Measurements from ENCODE around the gene CYP26B1.

CYP26B1 gene

DNA sequence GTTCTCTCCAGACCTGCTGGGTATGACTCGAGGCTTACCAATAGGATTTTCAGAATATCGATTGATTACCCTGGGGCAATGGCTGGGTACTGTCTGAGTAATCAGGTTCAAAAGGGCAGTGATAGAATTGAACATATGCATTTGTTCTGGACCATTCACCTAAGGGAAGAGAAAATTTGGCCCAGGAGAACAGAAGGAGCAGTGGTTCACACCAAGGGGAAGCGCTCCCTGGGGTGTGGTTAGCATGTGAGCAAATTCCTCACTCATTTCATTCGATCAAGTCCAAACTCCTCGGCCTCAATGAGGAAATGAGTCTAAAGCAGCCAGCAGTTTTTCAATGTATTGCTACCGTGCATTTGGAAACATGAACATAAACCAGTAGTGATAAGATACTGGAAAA, 55.6 kb downstream of the CYP26B1 start:
- no peak overlapping the region for H2BK12ac ChIP-seq (ENCODE audit: low read length)
- H2AK5ac ChIP-seq (ENCODE audit: low read depth, low read length): no peak overlapping the region
- H3K9ac ChIP-seq (ENCODE audit: low read depth, low read length, poor library complexity): no peak overlapping the region
- H3K4me1 ChIP-seq (ENCODE audit: control insufficient read depth in 2 of 2, insufficient read depth in 1 of 2, low read depth in 1 of 2, low read length in 2 of 2): no peaks in the 10 kb centered on the region
- no peak overlapping the region for H3K14ac ChIP-seq (ENCODE audit: low read length)
- no peak overlapping the region for H3K18ac ChIP-seq (ENCODE audit: low read length)
- no peak overlapping the region for H4K91ac ChIP-seq (ENCODE audit: low read depth, low read length, poor library complexity)
- H3K79me1 ChIP-seq (ENCODE audit: low read depth, low read length): no peaks in the 10 kb centered on the region
- no CpG with 5 or more reads among the region's 6 CpGs for WGBS, 2 donors (ENCODE audit: extremely low coverage in 2 of 2, insufficient read length in 2 of 2, insufficient replicate concordance in 1 of 2)
- H2BK15ac ChIP-seq (ENCODE audit: low read length): no peak overlapping the region
- H3K23ac ChIP-seq (ENCODE audit: low read depth, low read length, poor library complexity): no peak overlapping the region
- no peak overlapping the region for H3K4ac ChIP-seq (ENCODE audit: low read length)
- H2AFZ ChIP-seq (ENCODE audit: low read length): no peak overlapping the region
- H3K27me3 ChIP-seq (ENCODE audit: control insufficient read depth in 3 of 3, insufficient read depth in 3 of 3, low read depth in 1 of 3, low read length in 3 of 3): no peaks in the 10 kb centered on the region
- H3K27ac ChIP-seq (replicated peaks; ENCODE audit: low read length): no peak overlapping the region
- H3K4me2 ChIP-seq (ENCODE audit: insufficient read depth, low read length, poor library complexity, severe bottlenecking): no peak overlapping the region
- no peaks in the 10 kb centered on the region for H3K36me3 ChIP-seq (replicated peaks in 1 of 2; ENCODE audit: control insufficient read depth in 2 of 2, insufficient read depth in 2 of 2, low read length in 2 of 2)
- no peak overlapping the region for H4K8ac ChIP-seq (ENCODE audit: low read depth, low read length)
- no peaks in the 10 kb centered on the region for H3K9me3 ChIP-seq (replicated peaks in 1 of 2; ENCODE audit: control insufficient read depth in 2 of 2, insufficient read depth in 1 of 2, low read depth in 1 of 2, low read length in 2 of 2)
- H3K4me3 ChIP-seq (ENCODE audit: low read length in 2 of 2): no peak overlapping the region
- no peak for DNase-seq (ENCODE audit: low spot score)
- no peak overlapping the region for H2BK5ac ChIP-seq (ENCODE audit: low read length)
- H2BK120ac ChIP-seq (ENCODE audit: low read depth, low read length): no peak overlapping the region

GRCh38 chr2:72090781-72091482, 56.7 kb downstream of the CYP26B1 start:
- Histone ChIP-seq H2AK5ac (ENCODE audit: low read depth, low read length) (no peak overlapping the region), H4K8ac (ENCODE audit: low read depth, low read length) (no peak overlapping the region), H3K27me3 (ENCODE audit: control insufficient read depth in 3 of 3, insufficient read depth in 3 of 3, low read depth in 1 of 3, low read length in 3 of 3) (no peaks in the 10 kb centered on the region), H3K4me1 (ENCODE audit: control insufficient read depth in 2 of 2, insufficient read depth in 1 of 2, low read depth in 1 of 2, low read length in 2 of 2) (no peaks in the 10 kb centered on the region), H3K36me3 (replicated peaks in 1 of 2; ENCODE audit: control insufficient read depth in 2 of 2, insufficient read depth in 2 of 2, low read length in 2 of 2) (no peaks in the 10 kb centered on the region), H3K9me3 (replicated peaks in 1 of 2; ENCODE audit: control insufficient read depth in 2 of 2, insufficient read depth in 1 of 2, low read depth in 1 of 2, low read length in 2 of 2) (peaks cover 0 to 2% of the 10 kb centered on the region in 2 donors), H3K4ac (ENCODE audit: low read length) (no peak overlapping the region), H3K14ac (ENCODE audit: low read length) (no peak overlapping the region), H3K23ac (ENCODE audit: low read depth, low read length, poor library complexity) (no peak overlapping the region), H2BK120ac (ENCODE audit: low read depth, low read length) (no peak overlapping the region), H3K4me3 (ENCODE audit: low read length in 2 of 2) (no peak overlapping the region), H3K9ac (ENCODE audit: low read depth, low read length, poor library complexity) (no peak overlapping the region), H2AFZ (ENCODE audit: low read length) (no peak overlapping the region), H3K27ac (replicated peaks; ENCODE audit: low read length) (no peak overlapping the region), H2BK5ac (ENCODE audit: low read length) (no peak overlapping the region), H2BK15ac (ENCODE audit: low read length) (no peak overlapping the region), H3K4me2 (ENCODE audit: insufficient read depth, low read length, poor library complexity, severe bottlenecking) (no peak overlapping the region), H3K79me1 (ENCODE audit: low read depth, low read length) (no peaks in the 10 kb centered on the region), H4K91ac (ENCODE audit: low read depth, low read length, poor library complexity) (no peak overlapping the region), H3K18ac (ENCODE audit: low read length) (no peak overlapping the region), H2BK12ac (ENCODE audit: low read length) (no peak overlapping the region)
- WGBS, 2 donors (ENCODE audit: extremely low coverage in 2 of 2, insufficient read length in 2 of 2, insufficient replicate concordance in 1 of 2): no CpG with 5 or more reads among the region's 4 CpGs
- DNase-seq (ENCODE audit: low spot score): no peak

DNA sequence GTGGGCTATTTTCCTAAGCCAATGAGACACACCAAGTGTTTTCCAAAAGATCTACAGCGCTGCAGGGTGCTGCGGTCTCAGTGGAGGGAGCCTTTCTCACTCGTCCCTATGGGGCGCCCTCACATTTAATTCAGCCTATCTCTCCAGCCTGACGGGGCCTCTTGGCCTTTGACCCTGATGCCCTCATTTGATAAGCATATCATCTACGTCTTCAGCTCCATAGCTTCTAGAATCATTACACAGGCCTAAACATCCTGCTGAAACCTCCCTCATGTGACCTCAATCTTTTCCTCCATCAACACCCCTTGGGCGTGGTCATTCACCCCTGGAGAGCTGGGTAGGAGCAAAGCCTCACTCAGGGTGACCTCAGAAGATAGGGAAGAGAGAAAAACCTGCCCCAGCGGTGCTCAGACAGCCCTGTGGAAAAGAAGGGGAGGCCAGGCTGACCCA, 57.4 kb downstream of the CYP26B1 start:
- Histone ChIP-seq H3K4me1 (ENCODE audit: control insufficient read depth in 2 of 2, insufficient read depth in 1 of 2, low read depth in 1 of 2, low read length in 2 of 2) (no peaks in the 10 kb centered on the region), H3K36me3 (replicated peaks in 1 of 2; ENCODE audit: control insufficient read depth in 2 of 2, insufficient read depth in 2 of 2, low read length in 2 of 2) (no peaks in the 10 kb centered on the region), H2AK5ac (ENCODE audit: low read depth, low read length) (no peak overlapping the region), H4K91ac (ENCODE audit: low read depth, low read length, poor library complexity) (no peak overlapping the region), H3K14ac (ENCODE audit: low read length) (no peak overlapping the region), H3K9ac (ENCODE audit: low read depth, low read length, poor library complexity) (no peak overlapping the region), H3K4ac (ENCODE audit: low read length) (no peak overlapping the region), H2BK5ac (ENCODE audit: low read length) (no peak overlapping the region), H2BK15ac (ENCODE audit: low read length) (no peak overlapping the region), H3K4me2 (ENCODE audit: insufficient read depth, low read length, poor library complexity, severe bottlenecking) (no peak overlapping the region), H3K9me3 (replicated peaks in 1 of 2; ENCODE audit: control insufficient read depth in 2 of 2, insufficient read depth in 1 of 2, low read depth in 1 of 2, low read length in 2 of 2) (peaks cover 0 to 2% of the 10 kb centered on the region in 2 donors), H3K79me1 (ENCODE audit: low read depth, low read length) (no peaks in the 10 kb centered on the region), H2AFZ (ENCODE audit: low read length) (no peak overlapping the region), H3K27me3 (ENCODE audit: control insufficient read depth in 3 of 3, insufficient read depth in 3 of 3, low read depth in 1 of 3, low read length in 3 of 3) (no peaks in the 10 kb centered on the region), H3K27ac (replicated peaks; ENCODE audit: low read length) (no peak overlapping the region), H4K8ac (ENCODE audit: low read depth, low read length) (no peak overlapping the region), H2BK120ac (ENCODE audit: low read depth, low read length) (no peak overlapping the region), H3K23ac (ENCODE audit: low read depth, low read length, poor library complexity) (no peak overlapping the region), H3K18ac (ENCODE audit: low read length) (no peak overlapping the region), H2BK12ac (ENCODE audit: low read length) (no peak overlapping the region), H3K4me3 (ENCODE audit: low read length in 2 of 2) (no peak overlapping the region)
- WGBS, 2 donors (ENCODE audit: extremely low coverage in 2 of 2, insufficient read length in 2 of 2, insufficient replicate concordance in 1 of 2): no CpG with 5 or more reads among the region's 8 CpGs
- no peak for DNase-seq (ENCODE audit: low spot score)

DNA sequence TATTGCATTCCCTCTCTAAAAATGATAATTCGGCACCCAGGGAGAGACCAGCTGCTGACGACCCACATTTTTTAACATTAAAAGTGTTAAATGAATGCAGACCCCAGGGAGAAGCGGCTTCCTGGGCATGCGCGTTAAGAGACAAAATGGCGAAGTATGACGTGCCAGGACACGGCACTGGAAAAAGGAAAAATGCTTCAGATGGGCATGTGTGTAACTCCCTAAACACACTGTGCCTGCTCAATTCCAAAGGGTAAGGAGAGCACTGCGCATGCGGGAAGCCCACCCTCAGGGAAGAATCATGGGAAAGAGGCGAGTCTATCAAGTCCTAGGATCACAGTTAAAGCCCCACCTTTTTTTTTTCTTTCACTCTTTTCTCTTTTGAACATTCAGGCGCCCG, 58.1 kb downstream of the CYP26B1 start:
- Histone ChIP-seq H2AFZ (ENCODE audit: low read length) (no peak overlapping the region), H3K9ac (ENCODE audit: low read depth, low read length, poor library complexity) (no peak overlapping the region), H2BK120ac (ENCODE audit: low read depth, low read length) (no peak overlapping the region), H2BK12ac (ENCODE audit: low read length) (no peak overlapping the region), H2BK15ac (ENCODE audit: low read length) (no peak overlapping the region), H3K18ac (ENCODE audit: low read length) (no peak overlapping the region), H2BK5ac (ENCODE audit: low read length) (no peak overlapping the region), H3K27me3 (ENCODE audit: control insufficient read depth in 3 of 3, insufficient read depth in 3 of 3, low read depth in 1 of 3, low read length in 3 of 3) (no peaks in the 10 kb centered on the region), H2AK5ac (ENCODE audit: low read depth, low read length) (no peak overlapping the region), H4K91ac (ENCODE audit: low read depth, low read length, poor library complexity) (no peak overlapping the region), H3K79me1 (ENCODE audit: low read depth, low read length) (no peaks in the 10 kb centered on the region), H3K14ac (ENCODE audit: low read length) (no peak overlapping the region), H3K36me3 (replicated peaks in 1 of 2; ENCODE audit: control insufficient read depth in 2 of 2, insufficient read depth in 2 of 2, low read length in 2 of 2) (no peaks in the 10 kb centered on the region), H4K8ac (ENCODE audit: low read depth, low read length) (no peak overlapping the region), H3K4me2 (ENCODE audit: insufficient read depth, low read length, poor library complexity, severe bottlenecking) (no peak overlapping the region), H3K4me1 (ENCODE audit: control insufficient read depth in 2 of 2, insufficient read depth in 1 of 2, low read depth in 1 of 2, low read length in 2 of 2) (no peaks in the 10 kb centered on the region), H3K4ac (ENCODE audit: low read length) (no peak overlapping the region), H3K27ac (replicated peaks; ENCODE audit: low read length) (no peak overlapping the region), H3K9me3 (replicated peaks in 1 of 2; ENCODE audit: control insufficient read depth in 2 of 2, insufficient read depth in 1 of 2, low read depth in 1 of 2, low read length in 2 of 2) (peaks cover 0 to 2% of the 10 kb centered on the region in 2 donors), H3K23ac (ENCODE audit: low read depth, low read length, poor library complexity) (no peak overlapping the region), H3K4me3 (ENCODE audit: low read length in 2 of 2) (no peak overlapping the region)
- DNase-seq (ENCODE audit: low spot score): no peak
- no CpG with 5 or more reads among the region's 13 CpGs for WGBS, 2 donors (ENCODE audit: extremely low coverage in 2 of 2, insufficient read length in 2 of 2, insufficient replicate concordance in 1 of 2)
